ENCODE data around the gene ARHGAP45. TPM values are rescaled to one million over a fixed set of nuclear protein-coding genes. Genes with fewer than 3 reads are reported as not detected.

Gene ARHGAP45
- total RNA-seq, 2 donors from 2014 or later: 37.9 to 42.6 TPM

GRCh38 chr19:1026783-1027649 is 40.0 kb upstream of the ARHGAP45 start:
- no peak for TF ChIP-seq CTCF (IDR thresholded peaks at IDR 0.05)
- Histone ChIP-seq H3K9me3 (no peaks in the 10 kb centered on the region), H3K36me3 (peaks cover 15% of the 10 kb centered on the region), H3K4me3 (peak overlapping the region; percentile 90), H3K27me3 (replicated peaks; ENCODE audit: insufficient read depth) (no peaks in the 10 kb centered on the region), H3K4me1 (ENCODE audit: control insufficient read depth in 1 of 2, low read depth in 2 of 2) (peaks cover 19 to 29% of the 10 kb centered on the region in 2 donors), H3K27ac (peak overlapping the region; percentile 100)
- DNase-seq (ENCODE audit: low spot score): no peak
- ATAC-seq (ENCODE audit: insufficient number of reproducible peaks, low FRiP score, low read depth): no peak

GRCh38 chr19:1027650-1028061 is 39.3 kb upstream of the ARHGAP45 start:
- peak overlapping the region; percentile 90 for H3K4me3 ChIP-seq
- H3K9me3 ChIP-seq: no peaks in the 10 kb centered on the region

GRCh38 chr19:1028062-1028926 is 38.7 kb upstream of the ARHGAP45 start:
- peak overlapping the region; percentile 100 for H3K27ac ChIP-seq
- DNase-seq (ENCODE audit: low spot score) (no peak), ATAC-seq (ENCODE audit: insufficient number of reproducible peaks, low FRiP score, low read depth) (no peak)
- peaks cover 14 to 19% of the 10 kb centered on the region in 2 donors for H3K4me1 ChIP-seq (ENCODE audit: control insufficient read depth in 1 of 2, low read depth in 2 of 2)
- no peaks in the 10 kb centered on the region for H3K27me3 ChIP-seq (replicated peaks; ENCODE audit: insufficient read depth)
- H3K4me3 ChIP-seq: peak overlapping the region; percentile 90
- H3K36me3 ChIP-seq: peaks cover 28% of the 10 kb centered on the region
- TF ChIP-seq CTCF (IDR thresholded peaks at IDR 0.05): no peak
- H3K9me3 ChIP-seq: no peaks in the 10 kb centered on the region

More at GRCh38 chr19:1027650-1028061, 39.3 kb upstream of the ARHGAP45 start:
- Histone ChIP-seq H3K4me1 (ENCODE audit: control insufficient read depth in 1 of 2, low read depth in 2 of 2) (peaks cover 17 to 23% of the 10 kb centered on the region in 2 donors), H3K36me3 (peaks cover 21% of the 10 kb centered on the region), H3K27ac (peak overlapping the region; percentile 100), H3K27me3 (replicated peaks; ENCODE audit: insufficient read depth) (no peaks in the 10 kb centered on the region)
- no peak for DNase-seq (ENCODE audit: low spot score)
- no peak for ATAC-seq (ENCODE audit: insufficient number of reproducible peaks, low FRiP score, low read depth)
- TF ChIP-seq CTCF (IDR thresholded peaks at IDR 0.05): no peak

- Histone ChIP-seq H3K27ac (no peak overlapping the region), H3K4me3 (no peak overlapping the region), H3K9me3 (no peaks in the 10 kb centered on the region), H3K27me3 (replicated peaks; ENCODE audit: insufficient read depth) (no peaks in the 10 kb centered on the region), H3K4me1 (ENCODE audit: control insufficient read depth in 1 of 2, low read depth in 2 of 2) (peaks cover 7 to 14% of the 10 kb centered on the region in 2 donors), H3K36me3 (peaks cover 48% of the 10 kb centered on the region)
- DNase-seq (ENCODE audit: low spot score) (no peak), ATAC-seq (ENCODE audit: insufficient number of reproducible peaks, low FRiP score, low read depth) (no peak)
- no peak for TF ChIP-seq CTCF (IDR thresholded peaks at IDR 0.05)
Observed at GRCh38 chr19:1032264-1032867, 34.6 kb upstream of the ARHGAP45 start.

Measured in thoracic aorta (tissue), 2 donors.